GM18519 (cell line): ENCODE results near the gene XRCC1.
A peak's percentile ranks its signal among the peaks of the same experiment; 100 is the strongest.
"Not testable (repeated sequence)": the region's sequence is repeated elsewhere in the genome, so short reads cannot be mapped to it uniquely, and the experiment has no call there.

Experiments used
- ATAC-seq: cut with Tn5 transposase; IDR thresholded peaks from one replicate; pipeline ENCODE4 v1.9.1; 2021; ENCODE audit warnings: mild to moderate bottlenecking, moderate library complexity; ENCODE audit not compliant: unreplicated experiment, low FRiP score

Gene XRCC1

GRCh38 chr19:43548706-43549105 is 26.6 kb downstream of the XRCC1 start:
- ATAC-seq: no peak

- not testable (repeated sequence) for ATAC-seq
Measured at GRCh38 chr19:43547926-43548325, 27.4 kb downstream of the XRCC1 start.

- no peak for ATAC-seq
Measured at GRCh38 chr19:43546581-43546980, 28.7 kb downstream of the XRCC1 start.

- ATAC-seq: no peak
Measured at GRCh38 chr19:43545981-43546380, 29.3 kb downstream of the XRCC1 start.

GRCh38 chr19:43545276-43545675 is 30.1 kb downstream of the XRCC1 start:
- no peak for ATAC-seq

- ATAC-seq: no peak
Measured at GRCh38 chr19:43544077-43544476, 31.2 kb downstream of the XRCC1 start.

- ATAC-seq: no peak
Measured at GRCh38 chr19:43541920-43542650, 33.2 kb downstream of the XRCC1 start.

GRCh38 chr19:43540381-43540780 is 34.9 kb downstream of the XRCC1 start:
- no peak for ATAC-seq

- no peak for ATAC-seq
Measured at GRCh38 chr19:43538922-43539321, 36.4 kb downstream of the XRCC1 start.

GRCh38 chr19:43534816-43535761 is 40.2 kb downstream of the XRCC1 start:
- ATAC-seq: no peak

GRCh38 chr19:43534305-43534815 is 41.0 kb downstream of the XRCC1 start:
- no peak for ATAC-seq

GRCh38 chr19:43533546-43534304 is 41.6 kb downstream of the XRCC1 start:
- peak; percentile 47 for ATAC-seq

GRCh38 chr19:43532962-43533545 is 42.3 kb downstream of the XRCC1 start, which contains the start of gene ZNF575:
Gene ZNF575 (plus strand): TSS chr19:43533188. CDS start chr19:43534423, 1,235 bp downstream.
- peak; percentile 39 for ATAC-seq

GRCh38 chr19:43532571-43532961 is 42.8 kb downstream of the XRCC1 start:
- ATAC-seq: peak; percentile 1

GRCh38 chr19:43527860-43528622 is 47.3 kb downstream of the XRCC1 start:
- ATAC-seq: no peak

GRCh38 chr19:43526884-43527859 is 48.2 kb downstream of the XRCC1 start, which contains the start of gene ETHE1:
Gene ETHE1 (minus strand): TSS chr19:43527201. CDS start chr19:43527177, 24 bp downstream.
- no peak for ATAC-seq

GRCh38 chr19:43525836-43526771 is 49.2 kb downstream of the XRCC1 start:
- no peak for ATAC-seq
